ENCODE data around the gene NEU2. TPM values are rescaled to one million over a fixed set of nuclear protein-coding genes. Genes with fewer than 3 reads are reported as not detected.
"Not testable (repeated sequence)": the region's sequence is repeated elsewhere in the genome, so short reads cannot be mapped to it uniquely, and the experiment has no call there.

Gene NEU2
- total and polyA plus RNA-seq, 9 of the 15 experiments (the other 6 are each of a cell fraction or from before 2014, with no cell fraction given): not detected

- no peak for TF ChIP-seq ARID4B (CRISPR knock-in tag; IDR thresholded peaks at IDR 0.05)
Observed at GRCh38 chr2:233064530-233065199, 32.2 kb downstream of the NEU2 start (continued).

GRCh38 chr2:233065200-233065589 is 32.7 kb downstream of the NEU2 start:
- in situ Hi-C loops (cut with MboI); H2AFZ ChIP-seq (ENCODE audit: low read depth, low read length); H3K9me3 ChIP-seq (replicated peaks; ENCODE audit: control insufficient read depth, insufficient read depth, low read depth, low read length); H3K9ac ChIP-seq (ENCODE audit: insufficient read depth in 1 of 2, low read depth in 2 of 2, low read length in 2 of 2); H3K4me3 ChIP-seq; intact Hi-C loops (cut with micrococcal nuclease); H3K79me2 ChIP-seq (ENCODE audit: control insufficient read depth, insufficient read depth, low read length); H3K9me1 ChIP-seq (ENCODE audit: control insufficient read depth, insufficient read depth, low read length); BruUV-seq (replicated peaks); DNase-seq (ENCODE audit: extremely low read depth in 1 of 4, low spot score in 3 of 4); H4K20me1 ChIP-seq (replicated peaks; ENCODE audit: control insufficient read depth, insufficient read depth, low read length); H3K36me3 ChIP-seq (ENCODE audit: control insufficient read depth, insufficient read depth, low read length); H3K27ac ChIP-seq (ENCODE audit: extremely low read depth, low read depth, low read length); FAIRE-seq; CTCF ChIA-PET (ENCODE audit: low intra/inter-chr PET ratio); ATAC-seq; H3K4me2 ChIP-seq (ENCODE audit: insufficient read depth, low read length); H3K27me3 ChIP-seq (ENCODE audit: control insufficient read depth in 2 of 2, insufficient read depth in 2 of 2, low read length in 2 of 2): not testable (repeated sequence)
- peaks cover 8 to 34% of the 10 kb centered on the region in 2 experiments; a peak in 4 of 5 replicates for H3K4me1 ChIP-seq (replicated peaks in 1 of 2; ENCODE audit: control insufficient read depth in 2 of 2, insufficient read depth in 2 of 2, low read length in 2 of 2)
- POLR2A ChIA-PET: interaction anchor here (0.8 kb wide), 1 partner anchor 13 kb away, joined by 7 read pairs; no protein-coding TSS in a partner anchor
- WGBS (ENCODE audit: insufficient coverage, low coverage, missing lambda C conversion rate): 51% methylated on average over 3 of the region's 4 CpGs
